ENCODE measurements around the gene PIP4K2C.

PIP4K2C gene

DNA sequence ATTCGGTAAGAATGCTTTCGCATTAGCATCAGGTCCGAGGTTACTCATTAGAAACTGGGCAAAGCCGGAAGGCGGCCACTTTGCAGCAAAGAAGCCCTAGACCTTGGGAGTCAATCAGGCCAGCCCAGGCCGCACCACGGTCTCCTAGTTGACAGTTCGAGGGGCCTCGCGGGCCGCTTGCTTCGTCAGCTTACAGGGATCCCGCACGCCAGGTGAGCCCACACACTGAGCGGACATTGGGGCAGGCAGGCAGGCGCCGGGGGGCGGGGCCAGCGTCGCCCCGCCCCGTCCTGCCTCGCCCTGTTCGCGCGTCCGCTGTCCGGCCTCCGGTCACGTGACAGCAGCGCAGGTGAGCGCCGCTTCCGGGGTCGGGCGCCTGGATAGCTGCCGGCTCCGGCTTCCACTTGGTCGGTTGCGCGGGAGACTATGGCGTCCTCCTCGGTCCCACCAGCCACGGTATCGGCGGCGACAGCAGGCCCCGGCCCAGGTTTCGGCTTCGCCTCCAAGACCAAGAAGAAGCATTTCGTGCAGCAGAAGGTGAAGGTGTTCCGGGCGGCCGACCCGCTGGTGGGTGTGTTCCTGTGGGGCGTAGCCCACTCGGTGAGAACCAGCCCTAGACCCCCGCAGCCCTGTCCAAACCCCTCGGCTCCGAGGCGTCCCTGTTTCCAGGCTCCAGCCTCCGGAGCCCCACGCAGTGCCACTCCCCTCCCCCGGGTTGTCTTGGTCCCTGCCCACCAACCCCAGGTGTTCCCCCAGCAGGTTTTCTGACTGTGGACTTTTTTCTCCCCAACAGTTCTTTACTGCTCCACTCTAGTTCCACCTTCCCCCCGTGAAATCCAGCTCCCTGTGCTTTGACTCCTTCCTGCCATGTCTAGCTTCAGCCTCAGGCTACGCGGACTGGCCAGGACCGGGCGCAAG lies at the start of gene PIP4K2C:
Gene PIP4K2C (plus strand): TSS at position 329 of the 918 bp plus-strand sequence. CDS start 98 bp downstream, at position 427.
- peak; percentile 97 for DNase-seq (ENCODE audit: low read depth, low spot score)

DNA sequence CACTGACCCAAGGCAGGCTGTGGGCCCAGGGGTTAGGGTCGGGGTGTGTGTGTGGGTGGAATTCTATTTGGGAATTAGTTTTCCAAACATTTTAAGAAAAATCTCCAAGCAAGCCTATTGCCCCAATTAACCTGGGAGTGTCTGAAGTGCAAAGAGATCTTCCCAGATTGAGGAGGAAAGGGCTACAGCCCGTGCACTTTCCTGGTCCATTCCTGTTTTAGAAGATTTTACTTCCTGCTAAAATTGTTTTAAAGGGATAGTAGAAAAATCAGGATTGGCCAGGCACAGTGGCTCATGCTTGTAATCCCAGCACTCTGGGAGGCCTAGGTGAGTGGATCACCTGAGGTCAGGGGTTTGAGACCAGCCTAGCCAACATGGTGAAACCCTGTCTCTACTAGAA lies 49.3 kb upstream of the PIP4K2C start:
- DNase-seq (ENCODE audit: low read depth, low spot score): no peak

- DNase-seq (ENCODE audit: low read depth, low spot score): no peak
These were observed 47.4 kb upstream of the PIP4K2C start for GRCh38 chr12:57543581-57543980.

GRCh38 chr12:57545809-57546437 lies 45.1 kb upstream of the PIP4K2C start:
- DNase-seq (ENCODE audit: low read depth, low spot score): no peak

DNA sequence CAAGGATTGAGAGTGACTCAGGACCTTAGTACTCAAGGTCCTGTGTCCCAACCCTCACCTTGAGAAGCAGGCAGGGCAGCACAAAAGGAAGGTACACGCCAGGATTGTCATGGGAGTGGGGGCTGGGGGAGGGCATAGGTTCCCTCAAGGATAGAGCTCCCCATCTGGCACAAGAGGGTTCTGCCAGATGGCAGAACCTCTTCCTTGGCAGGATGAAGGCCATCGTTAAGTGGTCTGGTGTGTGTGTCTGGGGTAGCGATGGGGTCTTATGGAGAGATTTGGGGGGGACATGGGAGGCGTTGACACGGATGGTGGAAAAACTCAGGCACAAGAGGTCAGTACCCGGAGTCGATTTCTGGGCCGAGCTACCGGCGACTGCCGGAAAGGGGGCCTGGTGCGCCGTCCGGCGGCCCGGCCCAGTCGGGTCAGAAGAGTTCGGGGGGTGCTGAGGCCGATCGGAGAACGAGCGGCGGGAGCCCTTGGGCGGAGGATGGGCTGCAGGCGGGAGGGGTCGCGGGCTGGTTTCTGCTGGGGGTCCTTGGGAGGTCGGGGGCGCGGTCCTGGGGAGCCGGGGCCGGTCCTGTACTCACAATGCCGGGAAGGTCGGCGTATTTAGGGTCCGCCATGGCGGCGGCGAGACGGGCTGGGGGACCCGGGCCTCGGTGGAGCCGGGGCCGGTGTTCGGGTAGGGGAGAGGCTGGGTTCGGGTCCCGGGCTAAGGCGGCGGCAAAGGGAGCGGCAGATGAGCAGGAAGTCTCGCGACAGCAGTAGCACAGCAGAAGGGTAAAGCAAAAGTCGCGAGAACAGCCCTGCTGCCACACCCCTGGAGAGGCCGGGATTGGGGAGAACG lies 44.3 kb upstream of the PIP4K2C start, which contains the start of gene DCTN2:
Gene DCTN2 (minus strand): TSS at position 755 of the 850 bp plus-strand sequence. CDS start 129 bp downstream, at position 626.
- peak; percentile 98 for DNase-seq (ENCODE audit: low read depth, low spot score)

GRCh38 chr12:57547288-57548012 lies 43.5 kb upstream of the PIP4K2C start:
- no peak for DNase-seq (ENCODE audit: low read depth, low spot score)

GRCh38 chr12:57548013-57548315 lies 43.0 kb upstream of the PIP4K2C start:
- no peak for DNase-seq (ENCODE audit: low read depth, low spot score)

DNA sequence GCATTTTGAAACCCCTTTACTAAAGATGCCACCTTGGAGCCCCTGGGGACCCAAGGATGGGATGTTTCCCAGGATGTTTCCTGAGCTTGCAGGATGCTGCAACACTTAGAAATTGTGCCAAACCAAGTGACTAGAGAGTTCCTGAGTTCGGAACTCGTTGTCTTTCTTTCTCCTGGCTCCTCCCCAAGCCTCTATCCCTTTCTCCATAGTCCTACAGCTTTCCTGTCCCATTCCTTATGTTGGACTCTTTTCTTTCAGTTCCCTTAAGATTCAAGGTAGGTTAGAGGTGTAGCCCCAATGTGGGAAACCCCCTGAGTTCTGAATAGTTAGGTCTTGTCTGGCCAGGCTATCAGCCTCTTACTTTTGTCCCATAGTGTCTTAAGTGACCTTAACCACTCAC lies 42.5 kb upstream of the PIP4K2C start:
- DNase-seq (ENCODE audit: low read depth, low spot score): no peak

GRCh38 chr12:57549203-57549908 lies 41.6 kb upstream of the PIP4K2C start:
- DNase-seq (ENCODE audit: low read depth, low spot score): no peak

- peak; percentile 42 for DNase-seq (ENCODE audit: low read depth, low spot score)
These were observed 40.9 kb upstream of the PIP4K2C start, which contains the start of gene KIF5A for GRCh38 chr12:57549909-57550640. Gene KIF5A (plus strand): TSS chr12:57550044. CDS start chr12:57550272, 228 bp downstream.

GRCh38 chr12:57550641-57551549 lies 40.1 kb upstream of the PIP4K2C start:
- DNase-seq (ENCODE audit: low read depth, low spot score): no peak

GRCh38 chr12:57551637-57552305 lies 39.2 kb upstream of the PIP4K2C start:
- no peak for DNase-seq (ENCODE audit: low read depth, low spot score)

DNA sequence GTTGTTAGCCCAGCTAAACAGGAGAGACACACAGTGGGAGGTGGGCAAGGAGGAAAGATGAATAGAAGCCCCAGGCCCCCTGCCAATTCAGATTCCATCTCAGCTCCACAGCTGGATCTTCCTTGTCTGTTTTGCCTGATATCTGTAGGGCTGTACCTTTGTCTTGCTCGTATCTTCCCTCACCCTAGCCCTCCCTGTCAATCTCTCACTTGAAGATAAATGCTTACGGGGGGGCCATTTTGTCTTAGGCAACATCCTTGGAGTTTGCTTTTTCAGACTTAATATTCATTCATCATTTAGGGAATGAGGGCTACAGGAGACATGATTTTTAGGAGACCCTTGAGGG lies 38.7 kb upstream of the PIP4K2C start:
- DNase-seq (ENCODE audit: low read depth, low spot score): no peak

GRCh38 chr12:57552835-57553313 lies 38.1 kb upstream of the PIP4K2C start:
- peak; percentile 25 for DNase-seq (ENCODE audit: low read depth, low spot score)

- no peak for DNase-seq (ENCODE audit: low read depth, low spot score)
These were observed 37.4 kb upstream of the PIP4K2C start for GRCh38 chr12:57553343-57554202.

GRCh38 chr12:57554453-57554852 lies 36.5 kb upstream of the PIP4K2C start:
- no peak for DNase-seq (ENCODE audit: low read depth, low spot score)

- no peak for DNase-seq (ENCODE audit: low read depth, low spot score)
These were observed 36.1 kb upstream of the PIP4K2C start for GRCh38 chr12:57554897-57555296.
